IPS-18a (cell line): ENCODE measurements around the gene THY1.
"Not testable (repeated sequence)": the region's sequence is repeated elsewhere in the genome, so short reads cannot be mapped to it uniquely, and the experiment has no call there.

Experiments
- H3K27ac ChIP-seq: one replicate; pipeline ENCODE4 v1.5.1; 2013; ENCODE audit warnings: low read length
- H3K27me3 ChIP-seq: one replicate; pipeline ENCODE4 v1.6.1; 2013; ENCODE audit warnings: mild to moderate bottlenecking, low read length; ENCODE audit not compliant: control insufficient read depth, insufficient read depth
- H3K36me3 ChIP-seq: one replicate; pipeline ENCODE4 v1.6.1; 2013; ENCODE audit warnings: low read depth, low read length; ENCODE audit not compliant: control insufficient read depth
- H3K4me1 ChIP-seq: one replicate; pipeline ENCODE4 v1.6.1; 2013; ENCODE audit warnings: low read depth, low read length; ENCODE audit not compliant: control insufficient read depth
- H3K4me3 ChIP-seq: one replicate; pipeline ENCODE4 v1.5.1; 2013; ENCODE audit warnings: low read length
- H3K9ac ChIP-seq: one replicate; pipeline ENCODE4 v1.6.1; 2013; ENCODE audit warnings: mild to moderate bottlenecking, low read length, moderate library complexity
- H3K9me3 ChIP-seq: one replicate; pipeline ENCODE4 v1.6.1; 2013; ENCODE audit warnings: low read depth, low read length; ENCODE audit not compliant: control insufficient read depth

The THY1 gene

DNA sequence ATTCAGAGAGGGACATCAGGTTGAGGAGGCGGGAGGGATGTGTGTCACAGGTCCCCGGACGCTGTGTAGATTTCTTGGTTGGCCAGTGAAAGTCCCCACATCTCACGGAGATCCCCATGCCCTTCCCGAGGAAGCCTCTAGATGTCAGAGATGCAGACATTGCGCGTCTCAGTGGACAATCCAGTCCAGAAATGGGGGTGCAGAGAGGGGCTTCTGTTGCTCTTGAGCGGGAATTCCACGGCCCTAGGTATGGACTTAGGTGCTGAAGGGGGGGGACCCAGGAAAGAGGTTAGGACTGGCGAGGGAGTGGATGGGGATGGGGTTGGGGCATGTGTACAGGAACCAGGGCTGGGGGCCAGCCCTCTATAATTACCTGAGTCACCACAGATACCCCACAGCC lies 7.0 kb downstream of the THY1 start:
- Histone ChIP-seq H3K27ac (no peak overlapping the region), H3K9me3 (no peaks in the 10 kb centered on the region), H3K4me3 (no peak overlapping the region), H3K36me3 (peaks cover 35% of the 10 kb centered on the region), H3K27me3 (no peaks in the 10 kb centered on the region), H3K4me1 (peaks cover 30% of the 10 kb centered on the region), H3K9ac (no peak overlapping the region)

DNA sequence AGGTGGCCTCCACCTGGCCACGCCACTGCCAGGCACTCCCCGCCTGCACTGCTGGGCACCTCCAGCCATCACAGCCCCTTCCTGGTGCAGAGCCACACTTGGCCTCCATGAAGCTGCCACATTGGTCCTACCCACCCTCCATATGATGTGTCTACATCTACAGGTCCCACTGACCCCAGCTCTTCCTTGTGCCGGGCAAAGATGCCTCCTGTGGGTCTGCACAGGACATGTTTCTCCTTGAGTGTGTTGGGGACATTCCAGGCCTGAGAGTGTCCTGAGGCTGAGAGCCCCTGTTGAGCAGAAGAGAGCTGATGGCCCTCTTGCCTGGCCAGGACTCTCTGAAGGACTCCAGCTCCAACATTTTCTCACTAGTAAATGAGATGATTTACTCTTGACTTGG lies 7.5 kb downstream of the THY1 start:
- peaks cover 25% of the 10 kb centered on the region for H3K4me1 ChIP-seq
- no peak overlapping the region for H3K4me3 ChIP-seq
- no peaks in the 10 kb centered on the region for H3K27me3 ChIP-seq
- H3K27ac ChIP-seq, result no peak overlapping the region
- no peaks in the 10 kb centered on the region for H3K9me3 ChIP-seq
- peaks cover 31% of the 10 kb centered on the region for H3K36me3 ChIP-seq
- no peak overlapping the region for H3K9ac ChIP-seq

DNA sequence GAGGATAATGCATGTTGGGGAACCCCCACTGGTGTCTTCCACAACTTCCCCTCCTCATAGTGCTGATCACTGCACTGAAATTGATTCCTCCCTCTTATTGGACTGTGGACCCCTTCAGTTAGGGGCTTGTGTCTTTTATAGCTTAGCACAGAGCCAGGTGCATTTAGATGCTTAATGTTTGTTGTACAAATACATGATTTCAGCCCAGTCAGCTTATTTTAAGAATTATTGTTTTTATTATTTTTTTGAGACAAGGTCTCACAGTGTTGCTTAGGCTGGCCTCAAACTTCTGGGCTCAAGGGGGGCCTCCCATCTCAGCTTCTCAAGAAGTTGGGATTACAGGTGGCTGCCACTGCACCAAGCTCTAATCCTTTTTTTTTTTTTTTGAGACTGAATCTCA lies 8.2 kb downstream of the THY1 start:
- Histone ChIP-seq H3K4me3 (no peak overlapping the region), H3K27me3 (no peaks in the 10 kb centered on the region), H3K9me3 (no peaks in the 10 kb centered on the region), H3K4me1 (peaks cover 18% of the 10 kb centered on the region), H3K9ac (no peak overlapping the region), H3K36me3 (peaks cover 23% of the 10 kb centered on the region), H3K27ac (no peak overlapping the region)

DNA sequence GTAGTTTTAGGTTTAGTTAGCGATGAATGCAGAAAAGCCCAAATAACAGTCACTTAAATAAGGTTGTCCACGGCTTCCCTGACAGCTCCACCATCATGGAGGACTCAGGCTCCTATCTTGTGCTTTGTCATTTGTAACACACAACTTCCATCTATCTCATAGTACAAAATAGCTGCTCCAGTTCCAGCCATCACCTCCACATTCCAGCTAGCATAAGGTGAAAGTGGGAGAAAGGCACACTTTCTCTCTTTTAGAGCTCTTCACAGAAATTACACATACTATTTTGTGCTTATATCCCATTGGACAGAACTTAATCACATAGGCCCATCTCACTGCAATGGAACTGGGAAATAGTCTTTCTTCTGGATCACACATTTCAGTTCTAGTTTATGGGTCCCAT lies 8.7 kb downstream of the THY1 start:
- Histone ChIP-seq H3K9me3 (no peaks in the 10 kb centered on the region), H3K9ac (no peak overlapping the region), H3K27me3 (no peaks in the 10 kb centered on the region), H3K4me1 (peaks cover 15% of the 10 kb centered on the region), H3K27ac (no peak overlapping the region), H3K4me3 (no peak overlapping the region), H3K36me3 (peaks cover 19% of the 10 kb centered on the region)

DNA sequence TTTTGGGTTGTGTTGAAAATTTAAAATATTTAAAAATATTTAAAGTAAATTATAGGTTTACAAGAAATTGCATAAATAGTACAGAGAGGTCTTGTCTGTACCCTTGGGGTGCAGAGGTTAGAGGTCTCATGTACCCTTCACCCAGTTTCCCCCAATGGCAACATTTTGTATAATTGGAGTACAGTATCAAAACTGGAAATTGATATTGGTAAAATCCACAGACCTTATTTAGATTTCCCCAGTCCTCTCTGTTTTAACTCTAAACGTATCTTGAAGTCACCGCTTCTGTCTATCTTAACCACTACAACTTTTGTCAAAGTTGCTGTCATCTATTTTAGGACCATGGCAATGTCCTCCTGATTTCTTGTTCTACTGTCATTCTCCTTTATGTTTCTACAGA lies 10.9 kb downstream of the THY1 start:
- Histone ChIP-seq H3K4me1 (peaks cover 4% of the 10 kb centered on the region), H3K36me3 (no peaks in the 10 kb centered on the region), H3K4me3 (no peak overlapping the region), H3K9ac (no peak overlapping the region), H3K27ac (no peak overlapping the region), H3K9me3 (no peaks in the 10 kb centered on the region), H3K27me3 (no peaks in the 10 kb centered on the region)

DNA sequence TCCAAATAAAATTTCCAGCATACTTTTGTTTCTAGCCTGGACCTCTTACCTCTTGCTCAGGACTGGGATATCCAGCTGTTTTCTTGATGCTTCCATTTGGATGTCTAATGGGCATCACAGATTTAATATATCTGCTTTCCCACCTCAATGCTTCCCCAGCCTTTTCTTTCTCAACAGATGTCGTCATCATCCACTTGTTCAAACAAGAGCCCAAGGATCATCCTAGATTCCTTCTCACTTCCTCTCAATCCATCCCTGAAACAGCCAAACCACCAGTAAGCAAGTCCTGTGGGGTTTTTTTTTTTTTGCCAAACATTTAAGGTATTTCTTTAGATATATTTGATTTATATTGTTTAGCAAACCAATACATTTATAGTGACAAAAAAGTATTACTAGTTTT lies 12.5 kb downstream of the THY1 start:
- Histone ChIP-seq H3K4me3 (no peak overlapping the region), H3K9me3 (no peaks in the 10 kb centered on the region), H3K27ac (no peak overlapping the region), H3K4me1 (no peaks in the 10 kb centered on the region), H3K27me3 (no peaks in the 10 kb centered on the region), H3K9ac (no peak overlapping the region), H3K36me3 (no peaks in the 10 kb centered on the region)

DNA sequence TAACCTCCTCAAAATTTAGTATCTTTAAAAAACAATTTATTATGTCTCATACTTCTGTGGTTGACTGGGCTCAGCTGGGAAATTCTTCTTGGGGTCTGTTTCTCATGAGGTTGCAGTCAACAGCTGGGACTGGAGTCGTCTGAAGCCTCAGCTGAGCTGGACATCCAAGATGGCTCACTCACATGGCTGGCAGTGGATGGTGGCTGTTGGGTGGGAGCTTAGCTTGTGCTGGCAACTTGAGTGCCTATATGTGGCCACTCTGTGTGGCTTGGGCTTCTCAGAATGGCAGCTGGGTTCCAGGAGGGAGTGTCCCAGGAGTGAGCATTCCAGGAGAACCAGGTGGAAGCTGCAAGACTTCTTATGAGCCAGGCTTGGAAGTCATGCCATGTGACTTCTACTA lies 13.2 kb downstream of the THY1 start:
- H3K9ac ChIP-seq, result no peak overlapping the region
- H3K4me3 ChIP-seq, result no peak overlapping the region
- H3K4me1 ChIP-seq, result no peaks in the 10 kb centered on the region
- H3K27me3 ChIP-seq, result no peaks in the 10 kb centered on the region
- no peaks in the 10 kb centered on the region for H3K36me3 ChIP-seq
- no peak overlapping the region for H3K27ac ChIP-seq
- no peaks in the 10 kb centered on the region for H3K9me3 ChIP-seq

DNA sequence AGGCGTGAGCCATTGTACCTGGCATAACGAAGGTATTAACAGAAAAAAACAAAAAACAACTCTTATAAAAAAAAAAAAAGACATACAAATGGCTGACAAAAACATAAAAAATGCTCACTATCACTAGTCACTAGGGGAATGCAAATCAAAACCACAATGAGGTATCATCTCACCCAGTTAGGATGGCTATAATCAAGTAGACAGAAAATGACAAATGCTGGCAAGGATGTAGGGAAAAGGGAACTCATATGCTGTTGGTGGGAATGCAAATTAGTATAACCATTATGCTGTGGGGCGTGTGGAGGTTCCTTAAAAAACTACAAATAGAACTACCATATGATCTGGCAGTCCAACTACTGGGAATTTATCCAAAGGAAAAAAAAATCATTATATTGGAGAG lies 17.0 kb downstream of the THY1 start:
- Histone ChIP-seq H3K36me3 (no peaks in the 10 kb centered on the region), H3K4me3 (no peak overlapping the region), H3K9me3 (no peaks in the 10 kb centered on the region), H3K27me3 (no peaks in the 10 kb centered on the region), H3K4me1 (no peaks in the 10 kb centered on the region), H3K9ac (no peak overlapping the region), H3K27ac (no peak overlapping the region)

DNA sequence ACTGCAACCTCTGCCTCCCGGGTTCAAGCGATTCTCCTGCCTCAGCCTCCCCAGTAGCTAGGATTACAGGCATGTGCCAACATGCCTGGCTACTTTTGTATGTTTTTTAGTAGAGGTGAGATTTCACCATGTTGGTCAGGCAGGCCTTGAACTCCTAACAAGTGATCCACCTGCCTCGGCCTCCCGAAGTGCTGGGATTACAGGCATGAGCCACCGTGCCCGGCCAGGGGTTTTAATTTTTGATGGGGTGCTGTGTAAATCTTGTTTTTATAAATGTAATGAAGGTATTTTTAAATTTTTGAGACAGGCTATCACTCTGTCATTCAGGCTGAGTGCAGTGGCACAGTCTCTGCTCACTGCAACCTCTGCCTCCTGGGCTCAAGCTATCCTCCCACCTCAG lies 17.5 kb downstream of the THY1 start:
- H3K27me3 ChIP-seq, H3K4me1 ChIP-seq, H3K9me3 ChIP-seq, H3K9ac ChIP-seq, H3K27ac ChIP-seq, H3K4me3 ChIP-seq, H3K36me3 ChIP-seq: not testable (repeated sequence)

DNA sequence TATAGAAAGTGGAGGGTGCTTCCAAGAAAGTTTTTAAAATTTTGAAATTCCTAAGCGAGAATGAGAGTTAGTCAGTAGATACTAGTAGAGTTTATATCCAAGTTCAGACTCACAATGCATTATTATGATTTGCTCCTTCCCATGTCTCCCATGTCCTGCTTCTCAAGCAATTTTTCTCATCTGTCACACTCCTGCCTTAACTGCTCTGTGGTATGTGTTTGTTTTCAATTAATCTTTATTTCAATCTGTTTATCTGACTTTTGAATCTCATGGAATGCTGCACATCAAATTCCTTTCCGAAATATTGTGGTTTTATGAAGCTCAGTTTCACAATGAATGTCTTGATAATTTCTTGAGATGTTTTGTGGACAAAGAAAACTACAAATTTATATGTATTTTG lies 18.1 kb downstream of the THY1 start:
- Histone ChIP-seq H3K4me1 (no peaks in the 10 kb centered on the region), H3K9ac (no peak overlapping the region), H3K4me3 (no peak overlapping the region), H3K27me3 (no peaks in the 10 kb centered on the region), H3K9me3 (no peaks in the 10 kb centered on the region), H3K27ac (no peak overlapping the region), H3K36me3 (no peaks in the 10 kb centered on the region)

DNA sequence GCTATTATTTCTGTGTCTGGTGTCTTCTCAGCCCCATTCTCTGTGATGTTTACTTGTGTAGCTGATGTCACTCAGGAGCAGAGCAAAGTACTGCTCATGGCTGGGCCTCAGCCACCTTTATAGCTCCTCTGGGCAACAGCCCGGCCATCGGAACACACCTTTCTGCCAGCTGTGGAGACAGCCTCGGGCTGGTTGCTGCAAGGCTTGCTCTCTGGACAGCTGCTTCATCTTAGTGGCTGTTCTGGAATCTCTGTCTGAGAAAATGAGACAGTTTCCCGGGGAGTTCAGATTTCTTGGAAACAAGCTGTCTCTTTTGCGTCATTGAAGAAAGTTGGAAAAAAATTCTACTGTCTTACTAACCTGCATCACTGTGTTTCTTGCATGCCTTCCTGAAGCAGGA lies 20.0 kb downstream of the THY1 start:
- no peaks in the 10 kb centered on the region for H3K4me1 ChIP-seq
- no peaks in the 10 kb centered on the region for H3K36me3 ChIP-seq
- H3K9ac ChIP-seq, result no peak overlapping the region
- no peaks in the 10 kb centered on the region for H3K27me3 ChIP-seq
- H3K4me3 ChIP-seq, result no peak overlapping the region
- H3K9me3 ChIP-seq, result no peaks in the 10 kb centered on the region
- no peak overlapping the region for H3K27ac ChIP-seq

DNA sequence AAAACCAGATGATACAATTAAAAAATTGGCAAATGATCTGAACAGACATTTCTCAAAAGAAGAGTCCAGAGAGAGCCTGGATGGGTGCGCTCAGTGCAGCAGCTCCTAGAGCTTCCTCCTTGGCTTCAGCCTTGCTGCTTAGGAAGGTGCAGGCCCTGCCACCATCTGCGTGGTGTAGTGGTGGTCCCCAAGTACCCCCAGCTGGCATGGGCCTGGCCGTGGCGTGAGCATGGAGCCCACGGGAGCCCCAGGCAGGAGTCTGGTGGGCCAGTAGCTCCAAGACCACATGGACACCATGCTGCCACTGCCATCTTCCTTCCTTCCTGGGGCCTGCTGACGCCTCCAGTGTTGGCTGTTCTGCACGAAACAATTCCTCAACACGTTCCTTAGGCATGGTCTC lies 20.5 kb downstream of the THY1 start:
- H3K36me3 ChIP-seq, result no peaks in the 10 kb centered on the region

DNA sequence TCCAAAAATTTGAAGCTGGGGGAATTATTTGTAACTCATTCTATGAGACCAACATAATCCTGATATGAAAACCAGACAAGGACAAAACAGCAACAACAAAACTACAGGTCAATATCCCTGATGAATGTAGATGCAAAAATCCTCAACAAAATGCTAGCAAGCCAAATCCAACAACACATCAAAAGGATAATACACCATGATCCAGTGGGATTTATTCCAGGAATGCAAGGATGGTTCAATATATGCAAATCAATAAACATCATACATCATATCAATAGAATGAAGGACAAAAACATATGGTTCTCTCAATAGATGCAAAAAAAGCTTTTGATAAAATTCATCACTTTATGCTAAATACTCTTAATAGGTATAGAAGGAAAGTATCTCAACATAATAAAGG lies 22.1 kb downstream of the THY1 start:
- no peak overlapping the region for H3K27ac ChIP-seq

More for the DNA sequence above, 20.5 kb downstream of the THY1 start:
- Histone ChIP-seq H3K9me3 (no peaks in the 10 kb centered on the region), H3K4me1 (no peaks in the 10 kb centered on the region), H3K9ac (no peak overlapping the region), H3K4me3 (no peak overlapping the region), H3K27ac (no peak overlapping the region), H3K27me3 (no peaks in the 10 kb centered on the region)

More for the DNA sequence above, 22.1 kb downstream of the THY1 start:
- no peak overlapping the region for H3K4me3 ChIP-seq
- H3K9me3 ChIP-seq, result no peaks in the 10 kb centered on the region
- H3K36me3 ChIP-seq, result no peaks in the 10 kb centered on the region
- no peak overlapping the region for H3K9ac ChIP-seq
- no peaks in the 10 kb centered on the region for H3K4me1 ChIP-seq
- H3K27me3 ChIP-seq, result no peaks in the 10 kb centered on the region
